GM19351 (cell line): ENCODE measurements around the gene PDE4D.
"Not testable (repeated sequence)": the region's sequence is repeated elsewhere in the genome, so short reads cannot be mapped to it uniquely, and the experiment has no call there.

Experiments used
- ATAC-seq: cut with Tn5 transposase; IDR thresholded peaks from one replicate; pipeline ENCODE4 v1.9.1; 2021; ENCODE audit warnings: mild to moderate bottlenecking, moderate library complexity; ENCODE audit not compliant: unreplicated experiment

Gene PDE4D

GRCh38 chr5:59588922-59589321 lies 304.6 kb downstream of the PDE4D start:
- ATAC-seq = no peak

GRCh38 chr5:59587489-59588337 lies 305.8 kb downstream of the PDE4D start:
- ATAC-seq = no peak

GRCh38 chr5:59586841-59587240 lies 306.7 kb downstream of the PDE4D start:
- no peak for ATAC-seq

DNA sequence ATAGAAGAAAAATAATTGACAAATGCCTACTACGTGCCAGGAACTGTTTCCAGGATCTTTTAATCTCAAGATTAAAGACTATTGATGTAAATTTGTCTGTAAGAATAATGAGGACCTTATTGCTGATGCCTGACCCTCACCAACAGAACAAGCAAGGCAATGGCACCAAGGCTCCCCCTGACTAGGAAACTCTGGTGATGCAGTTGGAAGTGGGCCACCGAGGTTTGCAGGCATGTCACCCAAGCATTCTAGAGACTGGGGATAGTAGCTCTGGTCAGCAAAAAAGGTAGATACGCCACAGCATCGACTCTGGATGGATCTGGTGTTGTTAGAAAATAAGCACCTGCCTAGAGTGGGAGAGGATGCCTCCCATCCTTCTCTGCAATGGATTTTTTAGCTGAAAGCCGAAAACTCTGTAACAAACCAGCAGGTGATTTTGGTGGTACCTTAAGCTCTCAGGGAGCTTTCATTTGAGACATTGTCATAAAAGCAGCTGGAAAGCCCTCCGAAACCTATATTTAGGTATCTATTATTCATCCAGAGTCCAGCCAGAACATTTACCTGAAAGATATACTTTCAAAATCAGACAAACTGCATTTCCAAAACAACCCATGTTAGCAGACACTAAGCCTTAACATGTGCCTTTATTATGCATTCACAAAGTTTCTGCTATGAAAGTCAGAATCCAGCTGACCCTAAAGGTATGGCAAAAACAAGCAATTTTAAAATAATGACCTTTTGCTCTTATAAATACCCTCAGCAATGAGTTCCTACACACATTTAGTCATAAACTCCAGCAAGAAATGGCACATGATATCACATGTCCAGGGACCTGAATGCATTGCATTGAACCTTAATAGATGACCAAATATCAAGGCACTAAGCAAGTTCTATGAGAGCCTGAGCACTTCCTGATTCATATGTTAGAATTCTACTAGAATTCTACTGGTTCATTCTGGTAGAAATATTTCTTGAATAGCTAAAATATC lies 308.4 kb downstream of the PDE4D start:
- ATAC-seq = no peak

DNA sequence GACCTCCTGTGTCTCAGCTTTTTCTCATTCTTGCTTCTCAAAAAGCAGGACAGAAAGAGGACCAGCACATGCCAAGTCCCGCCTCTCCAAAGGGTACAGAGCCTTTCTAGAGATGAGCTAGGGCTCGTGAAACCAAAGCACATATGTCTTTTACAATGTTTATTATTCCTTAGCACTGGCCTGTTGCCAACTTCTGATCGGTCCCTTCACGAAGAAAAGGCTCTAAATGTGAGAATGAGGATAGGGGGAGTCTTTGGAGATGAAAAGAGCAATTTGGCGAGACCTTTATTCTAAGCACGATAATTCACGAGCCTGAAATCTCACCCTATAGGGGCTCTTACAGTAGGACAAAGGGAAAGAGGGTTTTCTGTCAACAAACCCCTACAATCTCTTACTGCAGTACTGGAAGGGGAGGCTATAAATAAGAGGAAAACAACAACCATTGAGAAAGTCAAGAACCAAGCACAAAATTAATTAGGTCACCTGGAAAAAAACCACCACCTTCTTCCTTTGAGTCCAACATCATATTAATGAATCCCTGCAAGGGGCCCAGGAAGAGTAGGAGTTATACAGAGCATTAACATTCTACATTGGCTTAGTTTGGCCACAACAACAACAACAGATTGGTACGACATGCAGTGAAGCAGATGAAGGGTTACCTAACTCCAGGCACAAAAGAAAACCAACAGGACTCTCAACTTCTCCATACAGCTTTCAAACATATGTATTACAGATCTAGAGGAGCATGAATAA lies 309.5 kb downstream of the PDE4D start:
- no peak for ATAC-seq

- ATAC-seq = no peak
These were observed 310.2 kb downstream of the PDE4D start for GRCh38 chr5:59583151-59583809.

GRCh38 chr5:59582746-59583145 lies 310.8 kb downstream of the PDE4D start:
- no peak for ATAC-seq

DNA sequence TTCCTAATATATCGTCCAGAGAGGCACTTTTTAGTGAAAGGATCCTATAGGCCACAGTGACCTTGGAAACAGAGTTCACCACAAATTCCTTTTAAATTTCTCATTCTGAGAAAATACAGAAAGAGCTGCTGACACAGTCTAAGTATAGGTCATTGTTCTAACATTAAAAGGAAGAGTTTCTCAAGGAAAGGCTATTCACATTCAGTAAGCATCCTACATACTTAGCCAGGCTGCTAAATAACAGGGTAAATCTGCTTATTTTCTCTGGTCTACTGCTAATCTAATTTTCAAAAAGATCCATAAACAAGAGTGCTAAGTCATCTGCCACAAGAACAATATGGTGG lies 313.7 kb downstream of the PDE4D start:
- ATAC-seq = no peak

DNA sequence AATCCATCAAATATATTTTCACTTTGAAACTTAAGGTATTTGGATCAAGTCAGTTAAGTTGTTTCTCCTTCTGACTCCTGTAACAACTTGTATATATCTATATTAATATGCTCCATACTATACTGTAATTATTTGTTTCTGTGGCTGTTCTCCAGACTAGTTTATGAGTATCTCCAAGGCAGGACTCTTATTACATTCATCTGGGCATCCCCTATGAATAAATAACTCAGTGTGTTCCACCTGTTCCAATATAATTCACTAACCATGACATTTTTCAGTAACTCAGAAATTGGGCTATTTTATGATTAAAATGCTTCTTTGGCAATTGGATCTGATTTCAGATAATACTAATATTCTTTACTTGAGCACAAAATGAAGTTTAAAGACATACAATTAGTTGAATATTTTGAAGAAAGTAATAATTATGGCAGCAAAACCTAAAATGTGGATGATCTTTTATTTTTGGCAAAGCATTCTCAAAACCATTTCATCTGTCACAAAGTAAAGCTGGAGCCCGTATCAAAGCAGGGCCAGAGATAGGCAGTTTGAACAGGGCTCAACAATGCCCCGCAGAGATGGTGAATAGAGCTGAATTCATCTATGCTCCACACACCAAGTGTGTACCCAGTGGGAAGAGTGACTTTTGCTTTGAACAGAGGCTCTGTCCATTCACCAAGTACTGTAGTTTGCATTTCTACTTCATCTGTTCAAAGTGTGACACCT lies 314.3 kb downstream of the PDE4D start:
- no peak for ATAC-seq

DNA sequence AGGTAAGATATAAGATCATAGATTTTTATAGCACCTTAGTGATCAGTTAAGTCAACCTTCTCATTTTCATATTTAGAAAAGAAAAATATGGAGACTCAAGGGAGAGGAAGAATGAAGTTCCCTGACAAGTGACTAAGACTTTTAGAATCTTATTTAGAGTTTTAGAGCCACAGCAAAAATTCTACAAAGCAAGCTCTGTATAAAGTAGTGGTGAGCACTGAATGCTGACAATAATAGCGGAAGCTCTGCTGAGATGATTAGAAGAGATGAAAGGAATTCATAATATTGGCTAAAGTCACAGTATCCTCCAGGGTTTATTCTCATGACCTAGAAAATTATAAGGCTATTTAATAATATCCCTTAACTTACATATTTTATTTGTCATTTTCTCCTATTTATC lies 316.0 kb downstream of the PDE4D start:
- ATAC-seq = no peak

- ATAC-seq = no peak
These were observed 317.7 kb downstream of the PDE4D start for GRCh38 chr5:59575648-59576445.

DNA sequence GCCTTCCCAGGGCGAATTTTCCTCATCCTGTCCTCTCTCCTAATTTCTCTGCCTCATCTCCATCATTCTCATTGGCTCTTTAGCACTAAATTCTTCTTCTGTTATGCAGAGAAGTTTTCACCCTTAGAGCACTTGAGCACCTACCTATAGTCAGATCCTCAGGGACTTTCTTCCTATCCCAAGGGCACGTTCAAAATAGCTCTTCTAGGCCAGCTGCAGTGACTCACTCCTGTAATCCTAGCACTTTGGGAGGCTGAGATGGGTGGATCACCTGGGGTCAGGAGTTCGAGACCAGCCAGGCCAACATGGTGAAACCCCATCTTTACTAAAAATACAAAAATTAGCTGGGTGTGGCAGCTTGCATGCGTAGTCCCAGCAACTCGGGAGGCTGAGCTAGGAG lies 320.0 kb downstream of the PDE4D start:
- not testable (repeated sequence) for ATAC-seq

DNA sequence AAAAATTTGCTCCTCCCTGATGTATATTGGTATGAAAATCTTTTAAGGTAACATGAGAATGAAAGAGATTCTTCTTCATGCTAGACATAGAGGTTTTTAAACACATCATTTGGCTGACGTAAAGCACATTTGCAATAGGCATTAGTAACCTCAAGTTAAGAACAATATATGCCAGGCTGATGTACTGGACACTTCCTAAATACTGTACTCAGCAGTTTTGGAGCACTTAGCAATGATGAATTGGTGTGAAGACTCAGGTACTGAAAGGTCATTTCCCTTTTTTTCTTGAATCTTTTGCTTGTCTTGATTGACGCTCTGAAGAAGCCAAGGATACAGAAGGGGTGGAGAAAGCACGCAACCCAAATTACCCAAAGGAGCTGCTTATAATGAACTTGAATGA lies 322.5 kb downstream of the PDE4D start:
- no peak for ATAC-seq

DNA sequence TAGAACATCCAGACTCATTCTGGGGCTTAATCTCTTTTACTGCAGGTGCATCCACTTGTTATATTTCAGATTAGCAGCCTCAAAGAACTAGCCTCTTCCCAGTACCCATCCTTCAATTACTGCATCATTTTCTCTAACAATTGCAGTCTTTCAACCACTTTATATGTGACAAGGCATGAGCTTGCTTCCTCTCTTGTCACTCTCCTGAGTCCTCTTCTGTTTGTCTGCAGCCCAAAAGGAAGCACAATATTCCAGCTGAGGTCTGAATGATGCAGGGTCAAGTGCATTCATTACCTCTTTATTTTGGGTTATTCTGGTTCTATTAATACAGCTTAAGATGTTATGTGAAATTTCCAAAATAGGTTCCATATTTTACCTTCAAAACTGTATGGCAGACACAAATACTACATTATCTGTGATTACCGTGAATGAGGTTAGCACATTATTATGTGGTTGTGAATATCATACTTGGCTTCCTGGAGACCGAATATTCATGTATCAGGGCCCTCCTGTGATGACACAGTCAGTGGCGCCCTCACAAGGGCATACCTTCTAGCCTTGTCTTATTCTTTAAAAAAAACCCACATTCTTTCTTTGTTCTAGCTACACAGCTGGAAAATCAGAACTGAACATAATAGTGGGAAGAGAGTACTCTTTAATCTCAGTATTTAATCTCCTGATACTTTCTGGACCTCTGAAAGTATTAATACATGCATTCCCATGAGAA lies 323.8 kb downstream of the PDE4D start:
- ATAC-seq = no peak

DNA sequence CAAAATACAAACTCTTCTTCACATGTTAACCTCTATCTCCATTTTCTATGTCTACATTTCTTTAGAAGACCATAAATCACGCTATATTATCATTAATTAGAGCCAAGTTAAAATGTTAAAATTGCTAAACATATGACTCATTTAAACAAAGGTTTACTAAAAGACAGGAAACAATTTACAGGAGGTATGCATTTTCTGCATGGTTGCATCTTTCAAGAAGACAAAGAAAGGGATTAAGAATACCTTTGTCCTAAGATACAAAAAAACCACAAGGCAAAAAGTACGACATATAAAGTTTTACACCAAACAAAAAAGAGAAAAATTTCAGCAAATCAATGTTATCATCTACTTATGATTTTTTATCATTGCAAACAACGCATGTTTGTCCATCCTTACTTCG lies 324.4 kb downstream of the PDE4D start:
- no peak for ATAC-seq

- no peak for ATAC-seq
These were observed 325.4 kb downstream of the PDE4D start for GRCh38 chr5:59568161-59568560.

GRCh38 chr5:59565551-59565950 lies 328.0 kb downstream of the PDE4D start:
- ATAC-seq = no peak

GRCh38 chr5:59564895-59565294 lies 328.6 kb downstream of the PDE4D start:
- ATAC-seq = no peak
